Prostate gland (tissue), 2 donors: Measurements from ENCODE around the gene DAZ1.
"Not testable (repeated sequence)": the region's sequence is repeated elsewhere in the genome, so short reads cannot be mapped to it uniquely, and the experiment has no call there.

Experiments used
- CTCF ChIP-seq, 4 experiments: fragments of 200-600 bp in 2 of 4; fragments of 450-650 bp in 2 of 4; sonication (generic) in 2 of 4; IDR thresholded peaks; 1 replicate in 3 of 4; 2 replicates in 1 of 4; pipeline ENCODE4 v1.5.1; 2016 to 2019; ENCODE audit warnings: antibody characterized with exemption in 4 of 4, mild to moderate bottlenecking in 2 of 4, moderate library complexity in 2 of 4
- POLR2A ChIP-seq: fragments of 450-650 bp; IDR thresholded peaks from one replicate; pipeline ENCODE4 v1.6.1; 2016; ENCODE audit warnings: antibody characterized with exemption, mild to moderate bottlenecking
- POLR2AphosphoS5 ChIP-seq: sonication (generic); formaldehyde crosslinking; IDR thresholded peaks from one replicate; pipeline ENCODE4 v1.6.1; 2017; ENCODE audit warnings: antibody characterized with exemption

DNA sequence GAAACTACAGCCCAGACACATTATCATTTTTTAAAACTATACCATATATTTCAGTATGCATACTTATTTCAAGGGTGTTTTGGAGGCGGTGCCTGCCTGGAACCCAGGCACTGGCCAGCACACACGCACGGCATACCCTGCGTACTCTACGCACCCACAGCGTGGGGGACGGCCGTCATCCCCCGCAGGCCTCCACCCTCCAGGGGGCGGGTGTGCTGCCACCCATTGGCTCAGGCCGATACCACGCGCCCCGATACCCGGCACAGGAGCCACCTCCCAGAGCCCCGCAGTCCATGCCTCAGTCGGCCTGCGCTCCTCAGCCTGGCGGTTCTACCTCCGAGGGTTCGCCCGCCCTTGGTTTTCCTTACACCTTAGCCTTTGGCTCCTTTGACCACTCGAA lies 20.4 kb upstream of the DAZ1 start, which contains the start of gene DAZ2:
- not testable (repeated sequence) for TF ChIP-seq CTCF (IDR thresholded peaks at IDR 0.05); POLR2A; POLR2AphosphoS5
